Measurements from ENCODE around the gene CLSTN2.

The CLSTN2 gene

GRCh38 chr3:140097874-140098635 is 163.1 kb downstream of the CLSTN2 start:
- Mint-ChIP-seq H3K36me3 (ENCODE audit: low read depth) (no peaks in the 10 kb centered on the region), H3K4me3 (no peak overlapping the region), H3K4me1 (peaks cover 29% of the 10 kb centered on the region), H3K9me3 (peaks cover 6% of the 10 kb centered on the region), H3K27ac (no peak overlapping the region), H3K27me3 (ENCODE audit: low read depth, poor library complexity) (peaks cover 11% of the 10 kb centered on the region)
- no peak for DNase-seq
- no peak for TF ChIP-seq CTCF (IDR thresholded peaks at IDR 0.05)

- no peak for DNase-seq
- TF ChIP-seq CTCF (IDR thresholded peaks at IDR 0.05): no peak
- no peak overlapping the region for H3K27ac Mint-ChIP-seq
- peaks cover 8% of the 10 kb centered on the region for H3K27me3 Mint-ChIP-seq (ENCODE audit: low read depth, poor library complexity)
- H3K4me1 Mint-ChIP-seq: peaks cover 14% of the 10 kb centered on the region
- peaks cover 6% of the 10 kb centered on the region for H3K9me3 Mint-ChIP-seq
- H3K36me3 Mint-ChIP-seq (ENCODE audit: low read depth): no peaks in the 10 kb centered on the region
- H3K4me3 Mint-ChIP-seq: no peak overlapping the region
Observed at GRCh38 chr3:140100479-140100878, 165.5 kb downstream of the CLSTN2 start.

- Mint-ChIP-seq H3K4me1 (peaks cover 5% of the 10 kb centered on the region), H3K27me3 (ENCODE audit: low read depth, poor library complexity) (peaks cover 14% of the 10 kb centered on the region), H3K27ac (no peak overlapping the region), H3K36me3 (ENCODE audit: low read depth) (no peaks in the 10 kb centered on the region), H3K4me3 (no peak overlapping the region), H3K9me3 (peaks cover 6% of the 10 kb centered on the region)
- no peak for TF ChIP-seq CTCF (IDR thresholded peaks at IDR 0.05)
- no peak for DNase-seq
Observed at GRCh38 chr3:140103166-140103565, 168.2 kb downstream of the CLSTN2 start.

GRCh38 chr3:140103986-140104645 is 169.1 kb downstream of the CLSTN2 start:
- TF ChIP-seq CTCF (IDR thresholded peaks at IDR 0.05): no peak
- Mint-ChIP-seq H3K27me3 (ENCODE audit: low read depth, poor library complexity) (peaks cover 14% of the 10 kb centered on the region), H3K36me3 (ENCODE audit: low read depth) (no peaks in the 10 kb centered on the region), H3K4me1 (peaks cover 5% of the 10 kb centered on the region), H3K4me3 (no peak overlapping the region), H3K9me3 (peaks cover 6% of the 10 kb centered on the region), H3K27ac (no peak overlapping the region)
- no peak for DNase-seq

GRCh38 chr3:140113996-140114788 is 179.2 kb downstream of the CLSTN2 start:
- peaks cover 6% of the 10 kb centered on the region for H3K27me3 Mint-ChIP-seq (ENCODE audit: low read depth, poor library complexity)
- H3K27ac Mint-ChIP-seq: no peak overlapping the region
- H3K4me1 Mint-ChIP-seq: peaks cover 22% of the 10 kb centered on the region

More at GRCh38 chr3:140113996-140114788, 179.2 kb downstream of the CLSTN2 start:
- Mint-ChIP-seq H3K4me3 (no peak overlapping the region), H3K36me3 (ENCODE audit: low read depth) (no peaks in the 10 kb centered on the region), H3K9me3 (no peaks in the 10 kb centered on the region)
- DNase-seq: no peak
- TF ChIP-seq CTCF (IDR thresholded peaks at IDR 0.05): no peak

Measured in nephron progenitor cell (in vitro differentiated cells).